Renal pelvis (tissue), 4 donors: ENCODE data around the gene ZNF682. TPM values are rescaled to one million over a fixed set of nuclear protein-coding genes. Genes with fewer than 3 reads are reported as not detected.
"Not testable (repeated sequence)": the region's sequence is repeated elsewhere in the genome, so short reads cannot be mapped to it uniquely, and the experiment has no call there.

ENCODE experiments used
- DNase-seq: peaks from one replicate; pipeline ENCODE4 v3.0.0-alpha.2; 2013
- polyA plus RNA-seq, 3 donors: library from polyadenylated mRNA; unstranded; fragments of 120-200 nt; gene quantifications; one replicate each; pipeline ENCODE4 v1.2.1, GENCODE V29; 2013; ENCODE audit not compliant: insufficient read length in 3 of 3

ZNF682 gene
- polyA plus RNA-seq, 3 donors = 11.8 to 20.8 (median 19.4) TPM

DNA sequence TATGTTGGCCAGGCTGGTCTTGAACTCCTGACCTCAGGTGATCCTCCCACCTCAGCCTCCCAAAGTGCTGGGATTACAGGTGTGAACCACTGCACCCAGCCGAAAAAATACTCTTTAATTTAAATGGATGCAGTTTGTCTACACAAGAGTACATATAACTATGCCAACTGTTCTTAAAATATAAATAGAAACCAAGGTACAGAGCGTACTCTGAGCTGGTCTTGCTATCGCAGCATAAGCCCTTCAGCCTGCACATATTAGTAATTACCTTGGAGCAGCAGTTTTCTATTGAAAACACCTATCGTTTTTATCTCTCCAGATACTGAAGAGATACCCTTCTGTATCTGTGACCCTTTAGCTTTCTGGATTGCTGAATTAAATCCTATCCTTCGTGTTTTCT, 3.4 kb downstream of the ZNF682 start:
- DNase-seq = no peak

DNA sequence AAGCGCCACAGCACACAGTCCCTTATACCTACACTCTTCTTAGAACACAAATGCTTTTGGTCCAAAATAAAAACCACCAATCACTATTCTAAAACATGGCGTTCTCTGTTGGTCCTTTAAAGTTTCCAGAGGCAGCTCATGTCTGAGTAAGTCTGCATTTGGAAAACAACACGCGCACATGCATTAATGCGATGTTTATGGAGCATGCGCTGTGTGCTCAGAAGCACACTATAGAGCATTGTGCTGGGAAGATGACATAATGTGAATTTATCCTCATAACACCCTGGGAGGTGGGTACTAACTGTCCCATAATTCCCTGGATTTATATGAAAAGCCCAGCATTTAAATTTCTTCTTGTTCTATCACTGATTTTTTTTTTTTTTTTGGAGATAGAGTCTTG, 10.7 kb downstream of the ZNF682 start:
- no peak for DNase-seq

DNA sequence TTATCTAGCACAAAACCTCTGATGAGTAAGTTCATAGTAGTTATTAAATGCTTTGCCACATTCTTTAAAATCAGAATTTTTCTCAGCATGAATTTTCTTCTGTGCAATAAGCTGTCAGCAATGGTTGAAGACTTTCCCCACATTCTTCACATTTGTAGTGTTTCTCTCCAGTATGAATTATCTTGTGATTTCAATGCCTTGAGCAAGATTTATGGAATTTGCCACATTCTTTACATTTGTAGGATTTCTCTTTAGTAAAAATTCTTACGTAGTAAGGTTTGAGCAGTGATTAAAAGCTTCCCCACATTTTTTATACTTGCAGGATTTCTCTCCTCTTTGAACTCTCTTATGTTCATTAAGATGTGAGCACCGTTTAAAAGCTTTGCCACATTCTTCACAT, 33.6 kb downstream of the ZNF682 start:
- no peak for DNase-seq

DNA sequence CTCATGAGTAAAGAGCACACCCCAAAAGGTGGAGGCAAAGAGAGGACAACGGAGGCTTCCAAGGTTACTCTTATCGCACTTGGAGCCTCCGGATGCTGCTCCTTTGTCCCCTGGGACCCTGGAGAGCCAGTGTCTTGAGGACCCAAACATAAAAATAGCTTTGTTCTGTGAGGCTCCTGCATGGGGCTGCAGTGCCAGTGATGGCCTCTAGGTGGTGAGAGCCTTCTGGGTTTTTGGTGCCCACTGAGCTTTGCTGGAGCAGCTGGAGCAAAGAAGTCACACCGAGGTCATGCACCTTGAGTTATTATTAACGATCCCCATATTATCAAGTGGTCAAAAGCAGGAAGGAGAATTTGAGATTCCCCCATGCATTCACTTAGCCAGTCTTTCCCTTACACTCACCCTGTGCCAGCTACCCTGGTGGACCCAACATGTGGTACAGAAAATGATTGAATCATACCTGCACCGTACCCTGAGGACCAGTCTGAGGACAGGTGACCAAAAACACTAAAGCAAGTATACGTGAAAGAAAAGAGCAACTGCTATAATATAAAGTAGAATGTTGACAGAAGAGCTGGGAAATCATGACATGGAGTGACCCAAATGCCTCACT, 41.5 kb downstream of the ZNF682 start:
- no peak for DNase-seq

DNA sequence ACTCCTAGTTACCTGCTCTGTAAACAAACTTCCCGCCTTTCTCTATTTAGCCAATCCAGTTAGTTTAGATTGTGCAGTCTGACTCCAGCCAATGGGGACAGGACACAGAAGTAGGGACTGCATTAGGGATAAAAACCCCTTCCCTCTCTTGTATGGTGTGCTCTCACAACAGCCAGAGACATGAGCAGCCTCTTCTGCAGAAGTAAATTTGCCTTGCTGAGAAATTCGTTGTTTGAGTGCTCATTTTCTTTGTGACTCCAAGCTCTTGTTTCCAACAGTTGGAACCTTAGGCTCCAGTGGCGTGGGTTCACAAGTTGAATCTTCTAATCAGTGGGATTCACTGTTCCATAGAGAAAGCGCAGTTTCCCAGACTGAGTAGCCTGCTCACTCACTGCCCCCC, 72.4 kb downstream of the ZNF682 start:
- no peak for DNase-seq

- not testable (repeated sequence) for DNase-seq
Measured at GRCh38 chr19:19966126-19966525, 73.2 kb downstream of the ZNF682 start.

- no peak for DNase-seq
Measured at GRCh38 chr19:19964416-19964815, 74.9 kb downstream of the ZNF682 start.

DNA sequence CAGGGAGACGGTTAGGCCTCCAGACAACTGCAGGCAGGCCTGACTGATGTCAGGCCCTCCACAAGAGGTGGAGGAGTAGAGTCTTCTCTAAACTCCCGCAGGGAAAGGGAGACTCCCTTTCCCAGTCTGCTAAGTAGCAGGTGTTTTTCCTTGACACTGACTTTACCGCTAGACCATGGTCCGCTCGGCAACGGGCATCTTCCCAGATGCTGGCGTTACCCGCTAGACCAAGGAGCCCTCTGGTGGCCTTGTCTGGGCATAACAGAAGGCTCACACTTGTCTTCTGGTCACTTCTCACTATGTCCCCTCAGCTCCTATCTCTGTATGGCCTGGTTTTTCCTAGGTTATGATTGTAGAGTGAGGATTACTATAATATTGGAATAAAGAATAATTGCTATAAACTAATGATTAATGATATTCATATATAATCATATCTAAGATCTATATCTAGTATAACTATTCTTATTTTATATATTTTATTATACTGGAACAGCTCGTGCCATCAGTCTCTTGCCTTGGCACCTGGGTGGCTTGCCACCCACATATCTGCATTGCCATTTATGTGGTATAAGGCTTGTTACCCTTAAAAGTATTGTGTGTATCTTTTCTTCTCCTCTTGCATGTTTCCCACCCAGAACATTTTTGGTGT, 80.0 kb downstream of the ZNF682 start:
- DNase-seq = peak; percentile 71

- not testable (repeated sequence) for DNase-seq
Measured at GRCh38 chr19:19957766-19958165, 81.5 kb downstream of the ZNF682 start.

- DNase-seq = peak; percentile 4
Measured at GRCh38 chr19:19956434-19957075, 82.8 kb downstream of the ZNF682 start.

DNA sequence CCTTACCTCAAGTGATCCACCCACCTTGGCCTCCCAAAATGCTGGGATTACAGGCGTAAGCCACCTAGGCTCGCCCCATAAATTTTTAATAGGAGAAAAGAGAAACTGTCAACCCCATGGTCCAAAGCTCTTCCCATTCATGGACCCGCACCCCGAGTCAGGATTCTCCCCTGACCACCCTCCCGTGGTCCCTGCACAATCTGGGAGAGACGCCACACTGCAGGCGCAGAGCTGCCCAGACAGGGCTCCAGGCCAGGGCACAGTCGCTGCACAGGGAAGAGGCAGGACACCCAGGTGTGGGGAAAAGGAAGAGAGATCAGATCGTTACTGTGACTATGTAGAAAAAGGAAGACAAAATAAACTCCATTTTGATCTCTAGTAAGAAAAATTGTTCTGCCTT, 84.1 kb downstream of the ZNF682 start:
- no peak for DNase-seq

Other genes with a start within 250 kb of the ZNF682 start
- 10 to 100 TPM; 27.4 to 41.0 (median 34.3) TPM for gene ZNF506, start 217.8 kb downstream of the ZNF682 start, polyA plus RNA-seq
- 10 to 100 TPM; 29.0 to 37.7 (median 31.3) TPM for gene ZNF253, start 173.6 kb downstream of the ZNF682 start, polyA plus RNA-seq
- 10 to 100 TPM; 14.5 to 19.3 (median 16.6) TPM for gene ZNF93, start 138.6 kb downstream of the ZNF682 start, polyA plus RNA-seq
- gene ZNF90, start 38.5 kb upstream of the ZNF682 start, polyA plus RNA-seq = 10 to 100 TPM; 11.2 to 21.8 (median 17.9) TPM
- gene ZNF486, start 127.7 kb upstream of the ZNF682 start, polyA plus RNA-seq = 10 to 100 TPM; 18.2 to 24.0 (median 19.7) TPM